ENCODE measurements around the gene ZNF273. TPM values are rescaled to one million over a fixed set of nuclear protein-coding genes. Genes with fewer than 3 reads are reported as not detected.
A peak's percentile ranks its signal among the peaks of the same experiment; 100 is the strongest.

Gene ZNF273
- total RNA-seq, 4 donors from 2014 or later, result 3.0 to 19.8 (median 13.2) TPM

DNA sequence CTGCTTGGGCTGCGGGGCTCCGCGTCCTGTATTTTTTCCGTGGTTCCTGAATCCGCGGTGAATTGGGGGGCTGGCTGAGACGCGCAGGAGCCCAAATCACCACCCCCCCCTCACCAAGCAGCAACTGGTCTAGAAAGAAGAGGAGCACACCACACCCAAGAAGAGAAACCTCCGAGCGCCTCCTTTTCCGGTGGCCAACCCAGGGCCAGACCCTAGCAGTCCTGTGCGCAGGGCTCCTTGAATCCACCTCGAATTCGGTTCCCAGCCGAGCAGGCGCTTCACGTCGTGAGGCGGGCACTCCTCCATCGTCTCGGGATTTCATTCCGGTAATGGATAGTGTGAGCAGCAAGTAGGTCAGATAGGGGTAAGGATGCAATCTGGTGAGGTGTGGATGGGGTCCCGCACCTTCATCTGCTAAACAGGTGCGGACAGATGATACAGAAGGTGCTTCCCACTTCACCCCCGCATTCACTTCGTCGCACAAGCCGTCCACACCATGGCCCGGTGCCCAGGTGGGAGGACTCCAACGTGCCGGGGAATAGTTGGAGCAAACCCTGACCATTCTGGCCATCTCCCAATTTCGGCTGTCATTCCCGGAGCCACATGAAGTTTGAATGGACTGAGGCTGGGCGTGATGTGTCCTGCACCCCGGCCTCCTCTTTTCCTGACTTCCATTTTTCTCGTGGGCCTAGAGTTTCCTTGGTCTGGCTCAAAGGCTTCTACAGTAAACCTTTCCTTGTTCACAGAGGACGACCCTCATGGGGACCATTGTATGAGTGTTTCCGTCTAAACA is 19.8 kb upstream of the ZNF273 start:
- H3K27me3 ChIP-seq, result peaks cover 0 to 11% of the 10 kb centered on the region in 2 donors
- no peaks in the 10 kb centered on the region for H3K36me3 ChIP-seq
- H3K4me1 ChIP-seq, result peaks cover 0 to 12% (median 2%) of the 10 kb centered on the region in 4 donors
- H3K9me3 ChIP-seq, result peaks cover 0 to 17% (median 0%) of the 10 kb centered on the region in 4 donors
- WGBS, 2 donors, result 64 to 70% methylated on average over 35 to 38 of the region's 38 CpGs
- peak overlapping the region; percentile 25 to 54 (median 30) for H3K4me3 ChIP-seq
- no peak for DNase-seq (ENCODE audit: low spot score in 2 of 2)
- H3K27ac ChIP-seq, result no peak overlapping the region
- TF ChIP-seq EP300 (IDR thresholded peaks at IDR 0.05) (no peak), POLR2A (IDR thresholded peaks at IDR 0.05) (no peak)
- TF ChIP-seq, protein P1, sequence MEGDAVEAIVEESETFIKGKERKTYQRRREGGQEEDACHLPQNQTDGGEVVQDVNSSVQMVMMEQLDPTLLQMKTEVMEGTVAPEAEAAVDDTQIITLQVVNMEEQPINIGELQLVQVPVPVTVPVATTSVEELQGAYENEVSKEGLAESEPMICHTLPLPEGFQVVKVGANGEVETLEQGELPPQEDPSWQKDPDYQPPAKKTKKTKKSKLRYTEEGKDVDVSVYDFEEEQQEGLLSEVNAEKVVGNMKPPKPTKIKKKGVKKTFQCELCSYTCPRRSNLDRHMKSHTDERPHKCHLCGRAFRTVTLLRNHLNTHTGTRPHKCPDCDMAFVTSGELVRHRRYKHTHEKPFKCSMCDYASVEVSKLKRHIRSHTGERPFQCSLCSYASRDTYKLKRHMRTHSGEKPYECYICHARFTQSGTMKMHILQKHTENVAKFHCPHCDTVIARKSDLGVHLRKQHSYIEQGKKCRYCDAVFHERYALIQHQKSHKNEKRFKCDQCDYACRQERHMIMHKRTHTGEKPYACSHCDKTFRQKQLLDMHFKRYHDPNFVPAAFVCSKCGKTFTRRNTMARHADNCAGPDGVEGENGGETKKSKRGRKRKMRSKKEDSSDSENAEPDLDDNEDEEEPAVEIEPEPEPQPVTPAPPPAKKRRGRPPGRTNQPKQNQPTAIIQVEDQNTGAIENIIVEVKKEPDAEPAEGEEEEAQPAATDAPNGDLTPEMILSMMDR (IDR thresholded peaks at IDR 0.05), result no peak

- no peak for TF ChIP-seq POLR2A (IDR thresholded peaks at IDR 0.05)
- no peak for TF ChIP-seq EP300 (IDR thresholded peaks at IDR 0.05)
- TF ChIP-seq, protein P1 (IDR thresholded peaks at IDR 0.05), result no peak
These were observed 18.8 kb upstream of the ZNF273 start for GRCh38 chr7:64884085-64884912.

DNA sequence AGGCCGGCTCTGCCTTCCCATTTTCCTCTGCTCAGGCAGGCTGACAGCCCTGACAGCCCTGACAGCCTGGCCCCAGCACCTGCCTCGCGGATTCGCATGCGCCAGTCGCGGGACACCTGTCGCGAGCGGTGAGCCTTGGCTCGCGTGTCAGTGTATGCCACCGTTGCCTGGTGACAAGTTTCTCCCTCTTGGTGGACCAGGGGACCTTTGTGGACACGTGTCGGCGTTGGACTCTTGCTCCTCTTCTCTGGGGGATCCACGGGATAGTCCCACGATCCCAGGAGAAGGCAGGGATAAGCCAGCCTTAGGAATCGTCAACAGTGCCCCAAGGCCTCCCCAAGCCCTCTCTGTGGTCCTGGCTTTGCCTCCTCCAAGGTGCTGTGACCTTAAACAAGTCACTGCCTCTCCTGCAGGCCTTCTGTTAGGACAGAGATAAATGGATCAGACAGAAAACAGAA is 18.1 kb upstream of the ZNF273 start:
- Histone ChIP-seq H3K27ac (no peak overlapping the region), H3K4me1 (peaks cover 0 to 28% (median 11%) of the 10 kb centered on the region in 4 donors), H3K9me3 (peaks cover 0 to 8% (median 0%) of the 10 kb centered on the region in 4 donors), H3K36me3 (no peaks in the 10 kb centered on the region), H3K4me3 (no peak overlapping the region), H3K27me3 (peaks cover 0 to 27% of the 10 kb centered on the region in 2 donors)
- TF ChIP-seq, protein P1 (IDR thresholded peaks at IDR 0.05), result no peak
- TF ChIP-seq EP300 (IDR thresholded peaks at IDR 0.05) (no peak), POLR2A (IDR thresholded peaks at IDR 0.05) (no peak)
- WGBS, 2 donors, result 80 to 87% methylated on average over 19 of the region's 19 CpGs
- DNase-seq (ENCODE audit: low spot score in 2 of 2), result no peak

More at GRCh38 chr7:64884085-64884912, 18.8 kb upstream of the ZNF273 start:
- Histone ChIP-seq H3K9me3 (peaks cover 0 to 14% (median 0%) of the 10 kb centered on the region in 4 donors), H3K4me3 (no peak overlapping the region), H3K36me3 (no peaks in the 10 kb centered on the region), H3K27ac (no peak overlapping the region), H3K27me3 (peaks cover 0 to 20% of the 10 kb centered on the region in 2 donors), H3K4me1 (peaks cover 0 to 22% (median 8%) of the 10 kb centered on the region in 4 donors)
- WGBS, 2 donors, result 88 to 91% methylated on average over 22 of the region's 22 CpGs
- DNase-seq (ENCODE audit: low spot score in 2 of 2), result no peak

- H3K27ac ChIP-seq, result no peak overlapping the region
- no peak overlapping the region for H3K4me3 ChIP-seq
- 94 to 97% methylated on average over 5 of the region's 5 CpGs for WGBS, 2 donors
- peaks cover 0 to under 1% (median 0%) of the 10 kb centered on the region in 4 donors for H3K9me3 ChIP-seq
- TF ChIP-seq POLR2A (IDR thresholded peaks at IDR 0.05) (no peak), EP300 (IDR thresholded peaks at IDR 0.05) (no peak)
- TF ChIP-seq, protein P1 (IDR thresholded peaks at IDR 0.05), result no peak
- no peaks in the 10 kb centered on the region for H3K36me3 ChIP-seq
- no peak for DNase-seq (ENCODE audit: low spot score in 2 of 2)
- peaks cover 0 to 28% (median 11%) of the 10 kb centered on the region in 4 donors for H3K4me1 ChIP-seq
- peaks cover 0 to 30% of the 10 kb centered on the region in 2 donors for H3K27me3 ChIP-seq
These were observed 17.4 kb upstream of the ZNF273 start for GRCh38 chr7:64885520-64886240.
